Astrocyte of the spinal cord (primary cell): ENCODE results near the gene SPATA24.

Experiments used
- DNase-seq: peaks from one replicate; pipeline ENCODE4 v3.0.0; 2011; ENCODE audit warnings: low read depth, low spot score
- H3K4me3 ChIP-seq: 2 replicates; pipeline ENCODE4 v1.5.1; 2011; ENCODE audit warnings: low read depth, mild to moderate bottlenecking, low read length, moderate library complexity
- in situ Hi-C: cut with HindIII; loops from 2 replicates; pipeline ENCODE4 v1.10.0; 2017; ENCODE audit warnings: low sequenced_read_pairs
- TF ChIP-seq, protein P1 (sequence below): IDR thresholded peaks from 2 replicates; pipeline ENCODE4 v1.5.1; 2012; ENCODE audit warnings: low read depth, mild to moderate bottlenecking, low read length, inconsistent platforms

The SPATA24 gene

GRCh38 chr5:139392678-139393496, 11.0 kb downstream of the SPATA24 start:
- peak; percentile 49 for DNase-seq
- TF ChIP-seq, protein P1, sequence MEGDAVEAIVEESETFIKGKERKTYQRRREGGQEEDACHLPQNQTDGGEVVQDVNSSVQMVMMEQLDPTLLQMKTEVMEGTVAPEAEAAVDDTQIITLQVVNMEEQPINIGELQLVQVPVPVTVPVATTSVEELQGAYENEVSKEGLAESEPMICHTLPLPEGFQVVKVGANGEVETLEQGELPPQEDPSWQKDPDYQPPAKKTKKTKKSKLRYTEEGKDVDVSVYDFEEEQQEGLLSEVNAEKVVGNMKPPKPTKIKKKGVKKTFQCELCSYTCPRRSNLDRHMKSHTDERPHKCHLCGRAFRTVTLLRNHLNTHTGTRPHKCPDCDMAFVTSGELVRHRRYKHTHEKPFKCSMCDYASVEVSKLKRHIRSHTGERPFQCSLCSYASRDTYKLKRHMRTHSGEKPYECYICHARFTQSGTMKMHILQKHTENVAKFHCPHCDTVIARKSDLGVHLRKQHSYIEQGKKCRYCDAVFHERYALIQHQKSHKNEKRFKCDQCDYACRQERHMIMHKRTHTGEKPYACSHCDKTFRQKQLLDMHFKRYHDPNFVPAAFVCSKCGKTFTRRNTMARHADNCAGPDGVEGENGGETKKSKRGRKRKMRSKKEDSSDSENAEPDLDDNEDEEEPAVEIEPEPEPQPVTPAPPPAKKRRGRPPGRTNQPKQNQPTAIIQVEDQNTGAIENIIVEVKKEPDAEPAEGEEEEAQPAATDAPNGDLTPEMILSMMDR, result peak; percentile 59
- peak overlapping the region; percentile 32 for H3K4me3 ChIP-seq
- in situ Hi-C loops, result no loop called here

DNA sequence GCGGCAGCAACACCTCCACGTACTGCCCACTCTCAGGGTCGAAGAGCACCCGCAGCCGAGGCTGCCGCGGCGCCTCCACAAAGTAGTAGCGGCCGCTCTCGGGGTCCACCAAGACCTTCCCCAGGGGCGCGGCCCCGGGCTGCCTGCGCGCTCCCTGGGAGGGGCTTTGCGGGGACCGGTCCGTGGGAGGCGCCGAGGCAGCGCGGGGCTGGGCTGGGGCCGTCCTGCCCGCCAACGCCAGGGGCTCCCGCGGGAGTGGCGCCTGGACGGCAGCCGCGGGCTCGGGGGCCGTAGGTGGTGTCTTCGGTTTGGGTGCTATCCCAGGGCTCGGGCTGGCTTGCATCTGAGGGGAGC, 11.6 kb downstream of the SPATA24 start:
- H3K4me3 ChIP-seq, result no peak overlapping the region
- DNase-seq, result no peak
- in situ Hi-C loops, result no loop called here
- TF ChIP-seq, protein P1, result no peak

DNA sequence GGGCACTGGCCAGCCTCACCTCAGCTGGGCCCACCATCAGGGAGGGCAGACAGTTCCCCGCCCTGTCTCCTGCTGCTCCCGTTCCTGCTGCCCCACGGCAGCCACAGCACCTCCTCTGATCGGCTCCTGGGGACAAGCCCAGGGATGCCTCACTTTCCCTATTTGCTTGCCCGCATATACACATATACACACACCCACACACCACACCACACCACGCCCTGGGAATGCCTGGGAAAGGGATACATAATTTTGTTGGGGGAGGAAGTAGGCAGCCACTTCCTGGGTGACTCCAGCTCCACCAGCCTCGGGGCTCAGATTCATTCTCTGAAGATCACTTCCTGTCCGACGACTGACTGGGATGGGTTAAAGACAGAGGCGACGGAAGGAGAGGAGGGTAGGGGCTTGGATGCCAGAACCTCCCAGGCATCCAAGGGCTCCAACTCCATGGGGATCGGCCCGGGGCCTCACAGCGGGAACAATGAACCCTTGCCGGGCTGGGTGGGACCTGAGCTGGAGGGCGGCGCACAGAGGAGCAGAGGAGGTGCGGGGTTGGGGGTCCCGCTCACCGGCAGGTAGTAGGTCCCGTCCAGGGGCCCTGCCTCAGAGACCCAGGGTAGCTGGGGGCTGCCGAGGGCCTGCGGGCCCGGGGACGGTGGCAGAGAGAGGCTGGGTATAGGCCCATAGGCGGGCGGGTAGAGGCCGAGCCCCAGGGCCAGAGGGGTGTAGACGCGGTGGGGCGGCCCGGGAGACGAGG, 12.1 kb downstream of the SPATA24 start:
- no peak overlapping the region for H3K4me3 ChIP-seq
- DNase-seq, result no peak
- TF ChIP-seq, protein P1, result no peak
- in situ Hi-C loops, result no loop called here

DNA sequence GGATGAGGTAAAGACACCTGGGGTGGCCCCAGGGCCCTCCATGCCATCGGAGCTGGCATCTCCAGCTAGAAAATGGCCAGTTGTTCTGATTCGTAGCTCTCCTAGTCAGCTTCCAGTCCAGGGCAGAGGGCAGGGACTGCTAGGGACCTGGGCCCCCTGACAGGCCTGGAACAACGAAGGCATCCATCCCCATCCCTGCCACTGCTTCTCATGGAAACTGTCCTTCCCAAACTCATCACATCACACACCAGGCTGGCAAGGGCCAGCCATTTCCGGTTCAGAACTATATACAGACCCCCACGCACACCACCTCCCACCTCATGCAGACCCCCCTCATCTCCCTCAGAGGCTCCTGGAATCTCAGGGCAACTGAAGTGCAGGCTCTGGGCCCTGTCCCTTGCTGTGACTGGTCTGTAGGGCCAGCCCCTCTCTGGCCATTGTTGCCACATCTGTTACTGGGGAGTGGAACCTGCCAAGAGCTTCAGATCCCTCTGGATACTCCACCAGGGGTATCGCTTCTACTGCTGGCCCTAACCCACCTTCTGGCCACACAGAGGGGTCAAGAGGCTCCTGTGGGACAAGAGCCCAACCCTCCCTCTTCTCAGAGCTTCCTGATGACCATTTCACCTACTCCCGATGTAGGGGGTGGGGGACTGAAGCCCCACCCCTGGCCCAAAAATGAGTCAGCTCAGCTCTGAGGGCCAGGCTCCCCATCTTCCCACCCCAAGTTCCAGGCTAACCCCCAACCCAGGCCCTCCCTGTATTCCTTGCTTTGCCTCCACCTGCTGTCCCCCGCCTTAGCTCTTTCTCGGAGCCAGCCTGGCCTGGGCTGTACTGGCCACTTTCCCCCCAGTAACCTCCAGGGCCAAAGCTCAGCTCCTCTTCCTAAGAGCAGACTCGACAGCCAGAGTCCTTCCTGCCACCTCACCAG, 13.0 kb downstream of the SPATA24 start:
- no peak for DNase-seq
- TF ChIP-seq, protein P1, result no peak
- in situ Hi-C loops, result no loop called here

DNA sequence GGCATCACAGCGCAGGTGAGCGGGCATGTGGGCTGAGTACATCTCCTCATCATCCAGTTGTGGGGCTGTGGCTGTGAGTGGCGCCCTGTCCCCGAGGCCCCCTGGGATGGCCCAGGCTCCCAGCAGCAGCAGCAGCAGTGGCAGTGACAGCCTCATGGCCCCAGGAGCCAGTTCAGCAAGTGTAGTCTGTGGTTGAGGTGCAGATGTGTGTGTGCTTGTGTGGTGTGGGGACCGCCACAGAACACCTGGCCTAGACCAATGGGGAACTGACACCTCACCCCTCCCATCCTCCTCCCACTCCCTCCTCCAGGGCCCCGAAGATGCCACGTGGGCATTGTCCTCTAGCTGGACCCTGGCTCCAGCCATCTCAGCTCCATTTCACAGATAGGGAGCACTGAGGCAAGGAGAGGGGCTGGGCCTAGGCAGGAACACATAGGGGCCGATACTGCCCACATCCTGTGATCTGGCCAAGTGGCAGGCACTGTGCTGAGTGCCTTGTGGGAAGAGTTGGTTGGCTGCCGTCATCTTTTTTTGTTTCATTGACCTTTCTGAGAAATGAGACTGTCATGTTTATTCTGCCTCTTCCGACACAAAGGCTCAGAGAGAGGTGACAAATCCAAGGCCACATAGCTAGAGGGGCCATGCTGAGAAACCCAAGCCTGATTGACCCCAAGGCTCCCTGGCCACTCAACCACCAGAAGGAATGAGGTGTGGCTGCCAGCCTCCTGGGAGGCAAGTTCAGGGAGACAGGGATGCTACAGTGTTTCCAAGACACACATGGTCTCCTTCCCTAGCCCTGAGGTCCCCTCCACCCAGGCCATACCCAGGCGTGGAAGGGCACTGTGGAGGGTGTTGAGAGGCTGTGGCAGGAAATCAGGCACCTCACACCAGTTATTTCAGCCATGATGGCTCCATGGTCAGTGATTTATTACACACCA, 13.9 kb downstream of the SPATA24 start, which contains the start of gene MZB1:
Gene MZB1, minus strand, starts transcription at position 213 of the 938 bp plus-strand sequence. Its CDS starts 57 bp downstream, at position 156.
- TF ChIP-seq, protein P1, result no peak
- no peak for DNase-seq
- in situ Hi-C loops, result no loop called here
- no peak within 1 kb of the TSS for H3K4me3 ChIP-seq

More for the DNA sequence above, 13.0 kb downstream of the SPATA24 start:
- H3K4me3 ChIP-seq, result no peak overlapping the region
